ENCODE results near the gene PRELID1. TPM values are rescaled to one million over a fixed set of nuclear protein-coding genes. Genes with fewer than 3 reads are reported as not detected.

PRELID1 gene
- total RNA-seq, 2 donors from 2014 or later = 63.3 to 91.8 TPM

- Histone ChIP-seq H3K4me1 (peaks cover 80% of the 10 kb centered on the region), H3K4me3 (no peak overlapping the region), H3K27ac (peak overlapping the region in 2 of 4 donors; percentile 69 to 74), H3K9me3 (no peaks in the 10 kb centered on the region), H3K36me3 (replicated peaks in 1 of 2; ENCODE audit: insufficient read depth in 1 of 2, low read depth in 2 of 2) (peaks cover 0 to 8% of the 10 kb centered on the region in 2 donors), H3K27me3 (no peaks in the 10 kb centered on the region)
- intact Hi-C loops (cut with DNase I) = no loop called here
- ATAC-seq (no peak), DNase-seq (peak in 1 of 4 donors; percentile 63)
- WGBS, 2 donors = 65 to 89% methylated on average over 12 to 15 of the region's 15 CpGs
- TF ChIP-seq CTCF (IDR thresholded peaks at IDR 0.05) (no peak), POLR2A (IDR thresholded peaks at IDR 0.05) (no peak)
Measured at GRCh38 chr5:177306674-177307543, 3.3 kb downstream of the PRELID1 start.

GRCh38 chr5:177307544-177308363 is 4.2 kb downstream of the PRELID1 start:
- peaks cover 0 to 8% of the 10 kb centered on the region in 2 donors for H3K36me3 ChIP-seq (replicated peaks in 1 of 2; ENCODE audit: insufficient read depth in 1 of 2, low read depth in 2 of 2)
- no peak overlapping the region for H3K4me3 ChIP-seq
- WGBS, 2 donors = 72 to 78% methylated on average over 11 to 33 of the region's 43 CpGs
- no peaks in the 10 kb centered on the region for H3K9me3 ChIP-seq
- no peaks in the 10 kb centered on the region for H3K27me3 ChIP-seq
- TF ChIP-seq CTCF (IDR thresholded peaks at IDR 0.05) = no peak
- peak in 1 of 3 donors; percentile 22 for TF ChIP-seq POLR2A (IDR thresholded peaks at IDR 0.05)
- peak; percentile 70 to 87 (median 86) for DNase-seq
- intact Hi-C loops (cut with DNase I) = no loop called here
- H3K27ac ChIP-seq = peak overlapping the region in 3 of 4 donors; percentile 50 to 74 (median 69)
- peak; percentile 45 for ATAC-seq
- peaks cover 80% of the 10 kb centered on the region for H3K4me1 ChIP-seq

- no peak for ATAC-seq
- Histone ChIP-seq H3K36me3 (replicated peaks in 1 of 2; ENCODE audit: insufficient read depth in 1 of 2, low read depth in 2 of 2) (peaks cover 0 to 8% of the 10 kb centered on the region in 2 donors), H3K4me3 (no peak overlapping the region), H3K4me1 (peaks cover 81% of the 10 kb centered on the region), H3K27me3 (no peaks in the 10 kb centered on the region), H3K9me3 (no peaks in the 10 kb centered on the region), H3K27ac (peak overlapping the region; percentile 50 to 74 (median 60))
- no peak for TF ChIP-seq POLR2A (IDR thresholded peaks at IDR 0.05)
- no peak for TF ChIP-seq CTCF (IDR thresholded peaks at IDR 0.05)
- WGBS, 2 donors = 45 to 47% methylated on average over 11 of the region's 11 CpGs
- peak in 2 of 4 donors; percentile 40 to 44 for DNase-seq
- intact Hi-C loops (cut with DNase I) = no loop called here
Measured at GRCh38 chr5:177308740-177309139, 5.1 kb downstream of the PRELID1 start.

GRCh38 chr5:177309351-177310191 is 6.0 kb downstream of the PRELID1 start:
- Histone ChIP-seq H3K9me3 (no peaks in the 10 kb centered on the region), H3K4me3 (no peak overlapping the region), H3K27ac (peak overlapping the region; percentile 50 to 74 (median 60)), H3K27me3 (no peaks in the 10 kb centered on the region), H3K36me3 (replicated peaks in 1 of 2; ENCODE audit: insufficient read depth in 1 of 2, low read depth in 2 of 2) (peaks cover 0 to 8% of the 10 kb centered on the region in 2 donors), H3K4me1 (peaks cover 75% of the 10 kb centered on the region)
- peak; percentile 36 for ATAC-seq
- peak; percentile 69 to 75 (median 70) for DNase-seq
- intact Hi-C loops (cut with DNase I) = loop anchor here (5.0 to 10.0 kb wide), 2 partner anchors 68 to 165 kb away; partner anchors contain the start of gene DBN1
- TF ChIP-seq POLR2A (IDR thresholded peaks at IDR 0.05) (no peak), CTCF (IDR thresholded peaks at IDR 0.05) (peak in 6 of 7 experiments; percentile 50 to 73 (median 62))
- 48 to 55% methylated on average over 10 of the region's 10 CpGs for WGBS, 2 donors
